GM12891 (cell line): ENCODE data around the gene NLK. TPM values are rescaled to one million over a fixed set of nuclear protein-coding genes. Genes with fewer than 3 reads are reported as not detected.
A peak's percentile ranks its signal among the peaks of the same experiment; 100 is the strongest.
"Not testable (repeated sequence)": the region's sequence is repeated elsewhere in the genome, so short reads cannot be mapped to it uniquely, and the experiment has no call there.

Experiments
- DNase-seq: peaks from one replicate; pipeline ENCODE4 v3.0.0; 2011; ENCODE audit warnings: low spot score; ENCODE audit not compliant: insufficient read length
- FAIRE-seq: peaks from 2 replicates; lab custom pipeline; 2011; peaks lifted over from hg19 to GRCh38; lab: Jason Lieb, UNC
- PAX5 ChIP-seq: IDR thresholded peaks from 2 replicates; pipeline ENCODE4 v1.6.1; 2011; ENCODE audit warnings: low read length, moderate library complexity, mild to moderate bottlenecking; ENCODE audit not compliant: insufficient read depth, severe bottlenecking
- POLR2A ChIP-seq: IDR thresholded peaks from 2 replicates; pipeline ENCODE4 v1.6.1; 2011; ENCODE audit warnings: low read depth, low read length, control low read depth
- POLR2AphosphoS5 ChIP-seq: IDR thresholded peaks from 2 replicates; pipeline ENCODE4 v1.6.1; 2011; ENCODE audit warnings: low read depth, low read length, control low read depth
- POU2F2 ChIP-seq: IDR thresholded peaks from 2 replicates; pipeline ENCODE4 v1.6.1; 2011; ENCODE audit warnings: low read depth, mild to moderate bottlenecking, control low read depth, low read length, moderate library complexity
- SPI1 ChIP-seq: IDR thresholded peaks from 2 replicates; pipeline ENCODE4 v1.6.1; 2011; ENCODE audit warnings: low read depth, low read length, control low read depth
- TAF1 ChIP-seq: IDR thresholded peaks from 2 replicates; pipeline ENCODE4 v1.6.1; 2011; ENCODE audit warnings: low read depth, low read length, control low read depth
- polyA plus RNA-seq: library from polyadenylated mRNA; unstranded; fragments of >200 nt; gene quantifications from one replicate; pipeline ENCODE4 v1.2.1, GENCODE V29; 2012; ENCODE audit warnings: low read depth, missing spikeins, inconsistent platforms; ENCODE audit not compliant: missing spikeins

The NLK gene
- polyA plus RNA-seq: 8.0 TPM

- no peak for TF ChIP-seq TAF1
- TF ChIP-seq POU2F2: no peak
- TF ChIP-seq SPI1: no peak
- no peak for TF ChIP-seq PAX5
- TF ChIP-seq POLR2A: no peak
- FAIRE-seq: no peak
- DNase-seq: no peak
These were observed at the start of gene NLK for GRCh38 chr17:28042657-28042720. TSS of gene NLK (plus strand) at chr17:28042677. CDS start at chr17:28042874, 197 bp downstream.

DNA sequence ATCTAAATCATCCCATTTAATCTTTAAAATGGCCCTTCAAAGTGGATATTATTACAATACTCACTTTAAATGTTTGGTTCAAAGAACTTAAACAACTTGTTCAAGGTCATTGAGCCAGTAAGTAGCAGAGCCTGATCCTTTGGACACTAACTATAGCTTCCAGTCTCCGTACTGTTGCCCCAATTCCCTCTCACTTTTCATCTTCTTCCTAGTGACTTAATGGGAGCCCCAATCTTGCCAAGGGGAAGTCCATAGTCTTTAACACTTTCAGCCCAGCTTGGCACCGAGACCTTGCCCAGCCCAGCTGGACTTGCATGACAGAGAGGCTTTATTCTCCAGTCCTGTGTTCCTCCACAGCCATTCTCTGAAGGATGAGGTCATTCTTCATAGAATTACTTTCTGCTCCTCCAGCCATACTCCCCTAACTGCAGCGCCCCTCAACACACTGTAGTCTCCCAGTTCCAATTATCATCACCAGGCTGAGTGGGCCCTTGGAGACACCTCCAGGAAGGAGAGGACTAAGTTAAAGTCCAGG lies 49.2 kb upstream of the NLK start:
- DNase-seq (no peak), FAIRE-seq (no peak)
- TF ChIP-seq POLR2AphosphoS5: no peak
- TF ChIP-seq SPI1: no peak
- TF ChIP-seq TAF1: no peak
- TF ChIP-seq PAX5: no peak
- TF ChIP-seq POLR2A: no peak
- no peak for TF ChIP-seq POU2F2

DNA sequence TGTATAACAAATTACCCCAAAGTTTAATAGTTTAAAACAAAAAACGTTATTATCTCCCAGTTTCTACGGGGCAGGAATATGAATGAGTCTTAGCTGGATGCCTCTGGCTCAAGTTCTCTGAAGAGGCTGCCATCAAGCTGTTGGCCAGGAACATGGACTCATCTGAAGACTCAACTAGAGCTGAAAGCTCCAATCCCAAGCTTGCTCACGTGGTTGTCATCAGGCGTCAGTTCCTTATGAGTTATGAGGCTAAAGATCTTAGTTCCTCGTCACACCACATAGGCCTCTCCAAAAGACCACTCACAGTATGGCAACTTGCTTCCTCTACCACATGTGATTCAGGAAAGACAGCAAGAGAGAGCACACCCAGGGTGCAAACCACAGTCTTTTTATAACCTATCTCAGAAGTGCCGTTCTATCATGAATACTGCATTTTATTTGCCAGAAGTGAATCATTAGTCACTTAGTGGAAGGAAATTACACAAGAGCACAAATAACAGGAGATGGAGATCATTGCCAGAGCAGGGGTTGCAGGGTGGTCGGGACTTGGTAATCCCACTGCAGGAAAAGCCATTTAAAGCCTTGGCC lies 48.7 kb upstream of the NLK start:
- FAIRE-seq (no peak), DNase-seq (no peak)
- TF ChIP-seq POU2F2 (no peak), POLR2A (no peak), SPI1 (no peak), TAF1 (no peak), PAX5 (no peak), POLR2AphosphoS5 (no peak)

GRCh38 chr17:27994586-27994985 lies 47.9 kb upstream of the NLK start:
- no peak for TF ChIP-seq TAF1
- TF ChIP-seq POU2F2: no peak
- no peak for TF ChIP-seq POLR2A
- no peak for TF ChIP-seq PAX5
- no peak for TF ChIP-seq POLR2AphosphoS5
- no peak for TF ChIP-seq SPI1
- FAIRE-seq (no peak), DNase-seq (no peak)

- FAIRE-seq (no peak), DNase-seq (no peak)
- TF ChIP-seq SPI1 (no peak), PAX5 (no peak), POLR2A (no peak), TAF1 (no peak), POLR2AphosphoS5 (no peak), POU2F2 (no peak)
These were observed 46.9 kb upstream of the NLK start for GRCh38 chr17:27995554-27995953.

- DNase-seq (no peak), FAIRE-seq (no peak)
- no peak for TF ChIP-seq POLR2AphosphoS5
- TF ChIP-seq POU2F2: no peak
- no peak for TF ChIP-seq POLR2A
- no peak for TF ChIP-seq TAF1
- no peak for TF ChIP-seq SPI1
- no peak for TF ChIP-seq PAX5
These were observed 46.1 kb upstream of the NLK start for GRCh38 chr17:27996202-27997043.

DNA sequence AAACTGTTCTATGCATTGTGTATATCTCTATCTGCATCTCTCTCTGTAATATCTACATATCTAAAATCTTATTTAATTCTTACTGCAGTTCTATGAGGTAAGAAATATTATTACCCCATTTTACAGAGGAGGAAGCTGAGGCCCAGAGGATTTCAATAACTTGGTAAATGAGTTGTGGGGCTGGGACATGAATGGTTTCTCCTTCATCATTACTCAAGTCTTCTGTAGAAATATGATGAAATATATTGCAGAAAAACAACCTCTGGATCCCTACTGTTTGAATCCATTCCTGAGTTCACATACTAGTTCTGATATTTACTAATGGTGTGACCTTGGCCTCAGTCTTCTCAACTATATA lies 45.5 kb upstream of the NLK start:
- TF ChIP-seq POLR2A (no peak), POLR2AphosphoS5 (no peak), TAF1 (no peak), SPI1 (no peak), POU2F2 (no peak), PAX5 (no peak)
- FAIRE-seq (no peak), DNase-seq (no peak)

- no peak for FAIRE-seq
These were observed 45.0 kb upstream of the NLK start for GRCh38 chr17:27997522-27997921.

GRCh38 chr17:28001149-28001548 lies 41.3 kb upstream of the NLK start:
- TF ChIP-seq SPI1 (no peak), POLR2A (no peak), POLR2AphosphoS5 (no peak), POU2F2 (no peak), TAF1 (no peak), PAX5 (no peak)
- DNase-seq (no peak), FAIRE-seq (no peak)

More at GRCh38 chr17:27997522-27997921, 45.0 kb upstream of the NLK start:
- no peak for DNase-seq
- TF ChIP-seq POU2F2 (no peak), SPI1 (peak; percentile 76)

DNA sequence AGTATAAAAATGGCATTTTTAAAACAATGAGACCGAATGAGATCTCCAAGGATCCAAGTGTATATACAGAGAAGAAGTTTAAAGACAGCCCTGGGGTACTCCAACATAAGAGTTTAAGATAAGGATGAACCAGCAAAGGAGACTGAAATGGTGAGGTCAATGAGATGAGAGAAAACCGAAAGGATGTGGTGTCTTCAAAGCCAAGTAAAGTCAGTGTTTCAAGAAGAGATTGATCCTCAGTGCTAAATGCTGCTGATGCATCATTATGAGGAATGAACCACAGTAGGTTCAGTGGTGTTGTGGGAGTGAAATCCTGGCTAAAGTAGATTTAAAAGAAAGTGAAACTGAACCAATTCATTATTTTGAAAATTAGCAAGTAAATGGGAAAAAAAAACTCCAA lies 38.1 kb upstream of the NLK start:
- TF ChIP-seq POU2F2 (no peak), TAF1 (no peak), PAX5 (no peak), POLR2A (no peak), SPI1 (no peak), POLR2AphosphoS5 (no peak)
- FAIRE-seq: no peak
- DNase-seq: no peak

GRCh38 chr17:28007925-28008324 lies 34.6 kb upstream of the NLK start:
- not testable (repeated sequence) for FAIRE-seq, DNase-seq
